Transverse colon (tissue), 4 donors: ENCODE results near the gene ZNF827.

ENCODE experiments used
- CTCF ChIP-seq, 5 experiments: fragments of 200-600 bp in 3 of 5; fragments of 450-650 bp in 2 of 5; sonication (generic) in 3 of 5; IDR thresholded peaks; 1 replicate in 2 of 5; 2 replicates in 3 of 5; pipeline ENCODE4 v1.5.1; 2016 to 2017; ENCODE audit warnings: antibody characterized with exemption in 5 of 5, inconsistent platforms in 3 of 5, mild to moderate bottlenecking in 2 of 5, moderate library complexity in 1 of 5
- POLR2AphosphoS5 ChIP-seq, 3 donors: sonication (generic); formaldehyde crosslinking; IDR thresholded peaks; one replicate each; pipeline ENCODE4 v1.6.1; 2016; ENCODE audit warnings: antibody characterized with exemption in 3 of 3

- TF ChIP-seq CTCF (IDR thresholded peaks at IDR 0.05) (no peak), POLR2AphosphoS5 (IDR thresholded peaks at IDR 0.05) (no peak)
Observed at GRCh38 chr4:145898466-145898865, 40.2 kb downstream of the ZNF827 start.
